Retina (tissue), 1 donor: ENCODE data around the gene NMRAL1.
A peak's percentile ranks its signal among the peaks of the same experiment; 100 is the strongest.

Experiments used
- DNase-seq: peaks from one replicate; pipeline ENCODE4 v3.0.0-alpha.2; 2016

NMRAL1 gene

DNA sequence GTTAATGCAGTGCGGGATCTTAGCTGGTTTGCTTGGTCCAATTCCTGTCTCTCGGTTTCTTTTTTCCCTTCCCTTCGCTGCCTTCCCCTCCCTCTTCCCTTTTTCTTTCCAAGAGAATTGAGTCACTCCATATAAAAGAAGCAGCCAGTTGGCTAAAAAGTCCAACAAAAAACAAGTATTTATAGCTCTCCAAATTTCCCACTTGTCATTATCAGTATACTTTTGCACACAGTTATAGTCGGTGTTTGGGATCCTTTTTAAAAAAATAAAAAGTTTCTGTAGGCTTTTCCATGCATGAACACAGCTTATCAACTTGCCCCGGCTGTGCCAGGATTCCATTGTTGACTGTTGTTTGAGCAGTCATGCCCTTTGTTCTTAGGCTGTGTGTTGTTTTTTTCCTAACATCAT is 26.6 kb upstream of the NMRAL1 start:
- no peak for DNase-seq

DNA sequence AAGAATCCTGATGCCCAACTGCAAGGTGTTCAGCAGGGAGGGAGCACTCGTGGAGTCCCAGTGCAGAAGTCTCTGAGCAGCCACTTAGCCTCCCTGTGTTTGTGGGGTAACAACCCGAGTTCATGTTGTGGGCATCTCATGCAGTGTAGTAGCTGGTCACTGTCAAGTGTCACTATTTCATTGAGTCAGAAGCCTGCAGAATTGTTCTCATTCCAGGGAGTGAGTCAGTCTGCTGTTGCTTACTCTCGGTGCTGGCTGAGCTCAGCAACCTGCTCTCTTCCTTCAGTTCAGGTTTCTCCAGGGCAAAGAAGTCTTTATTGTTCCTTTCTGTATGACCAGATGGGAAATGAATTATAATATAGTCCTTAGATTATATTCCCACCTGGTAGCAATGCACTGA is 25.8 kb upstream of the NMRAL1 start:
- DNase-seq, result no peak

DNA sequence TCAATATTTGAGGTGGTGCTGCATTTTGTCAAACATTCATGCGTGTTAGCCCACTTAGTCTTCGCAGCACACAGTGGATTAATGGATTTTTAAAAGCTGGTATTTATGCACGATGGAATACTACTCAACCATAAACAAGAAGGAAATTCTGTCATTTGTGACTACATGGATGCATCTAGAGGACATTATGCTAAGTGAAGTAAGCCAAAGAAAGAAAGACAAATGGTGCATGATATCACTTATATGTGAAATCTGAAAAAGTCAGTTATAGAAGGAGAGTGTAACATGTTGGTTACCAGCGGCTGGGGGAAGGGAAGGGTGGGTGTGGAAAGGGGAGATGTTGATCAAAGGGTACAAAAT is 24.8 kb upstream of the NMRAL1 start:
- DNase-seq, result no peak

DNA sequence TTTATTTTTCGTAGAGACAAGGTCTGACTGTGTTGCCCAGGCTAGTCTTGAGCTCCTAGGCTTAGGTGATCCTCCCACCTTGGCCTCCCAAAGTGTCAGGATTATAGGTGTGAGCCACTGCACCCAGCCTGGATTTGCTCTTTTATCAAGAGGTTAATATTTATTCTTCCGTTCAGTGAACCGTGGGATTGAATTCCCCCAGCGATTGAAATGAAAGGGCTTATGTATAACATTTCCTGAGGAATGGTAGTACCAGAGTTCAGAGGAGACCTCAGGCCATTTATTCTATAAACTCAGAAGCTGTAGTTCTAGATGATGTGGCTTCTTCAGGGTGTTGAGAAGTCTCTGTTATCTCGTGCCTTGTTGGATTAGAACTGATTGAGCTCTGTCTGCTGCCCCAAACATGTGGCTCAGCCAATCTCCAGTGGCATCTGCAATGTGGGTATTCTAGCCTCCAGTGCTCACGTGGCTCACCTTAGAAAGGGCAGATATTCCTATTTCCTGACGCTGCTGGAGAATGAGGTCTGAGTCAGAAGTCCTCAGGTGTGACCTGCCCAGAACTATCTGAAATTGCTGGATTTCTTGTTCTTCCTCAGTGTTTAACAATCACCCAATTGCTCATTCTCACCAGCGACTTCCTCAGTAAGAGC is 24.2 kb upstream of the NMRAL1 start:
- no peak for DNase-seq

DNA sequence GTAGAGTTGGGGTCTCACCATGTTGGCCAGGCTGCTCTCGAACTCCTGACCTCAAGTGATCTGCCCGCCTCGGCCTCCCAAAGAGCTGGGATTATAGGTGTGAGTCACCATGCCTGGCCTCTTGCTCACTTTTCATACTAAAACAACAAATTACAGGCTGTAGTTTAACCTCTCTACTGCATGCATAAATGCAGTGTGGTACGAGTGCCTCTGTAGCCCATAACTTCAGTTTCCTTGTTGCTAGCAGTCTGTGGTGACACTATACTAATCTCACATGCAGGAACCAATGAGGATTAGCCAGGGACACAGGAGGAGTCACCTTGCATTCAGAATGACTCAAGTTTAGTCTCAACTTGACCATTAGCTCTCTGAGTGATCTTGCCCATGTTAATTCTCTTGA is 21.9 kb upstream of the NMRAL1 start:
- no peak for DNase-seq

DNA sequence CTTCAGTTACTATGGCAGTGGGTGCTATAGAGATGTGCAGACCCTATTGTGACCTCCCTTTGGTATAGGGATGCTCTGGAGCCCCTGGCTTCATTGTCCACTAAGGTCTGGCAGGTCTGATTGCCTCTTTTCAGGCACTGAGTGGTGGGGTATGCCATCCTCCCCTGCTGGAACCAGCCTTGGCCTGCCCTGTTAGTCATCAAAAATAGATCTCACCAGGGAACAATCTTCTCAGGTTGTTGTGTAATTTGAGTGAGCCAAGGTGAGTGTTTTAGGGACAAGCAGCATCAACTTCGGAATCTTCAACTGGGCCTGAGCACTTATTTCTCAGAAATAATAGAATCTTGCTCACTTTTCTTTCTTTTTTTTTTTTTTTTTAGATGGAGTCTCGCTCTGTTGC is 21.3 kb upstream of the NMRAL1 start:
- DNase-seq, result no peak

DNA sequence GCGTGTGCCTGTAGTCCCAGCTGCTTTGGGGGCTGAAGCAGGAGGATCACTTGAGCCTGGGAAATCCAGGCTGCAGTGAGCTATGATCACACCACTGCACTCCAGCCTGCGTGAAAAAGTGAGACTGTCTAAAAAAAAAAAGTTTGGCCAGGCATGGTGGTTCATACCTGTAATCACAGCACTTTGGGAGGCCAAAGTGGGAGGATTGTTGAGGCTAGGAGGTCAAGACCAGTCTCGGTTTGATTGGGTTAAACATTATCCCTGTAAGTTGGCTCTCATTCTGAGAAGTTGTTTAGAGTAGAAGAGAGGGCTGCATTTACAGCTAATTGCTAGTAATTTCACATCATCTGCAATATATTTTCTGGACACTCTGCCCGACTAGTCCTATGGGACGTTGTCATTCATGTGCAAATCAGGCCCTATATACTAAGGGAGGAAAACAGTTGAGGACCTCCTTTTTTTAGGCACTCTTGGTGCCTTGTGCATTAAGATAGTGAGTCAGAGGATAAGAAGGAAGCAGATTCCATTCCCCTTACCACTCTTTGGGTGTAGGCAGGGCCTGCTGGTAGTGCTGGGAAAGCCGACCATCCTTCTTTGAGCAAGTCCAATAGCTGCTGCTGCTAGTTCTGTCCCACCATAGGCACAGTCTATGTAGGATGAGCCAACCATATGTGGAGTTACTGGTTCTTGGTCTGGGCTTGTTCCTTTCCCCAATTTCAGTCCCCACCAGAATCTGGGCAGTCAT is 20.5 kb upstream of the NMRAL1 start:
- no peak for DNase-seq

DNA sequence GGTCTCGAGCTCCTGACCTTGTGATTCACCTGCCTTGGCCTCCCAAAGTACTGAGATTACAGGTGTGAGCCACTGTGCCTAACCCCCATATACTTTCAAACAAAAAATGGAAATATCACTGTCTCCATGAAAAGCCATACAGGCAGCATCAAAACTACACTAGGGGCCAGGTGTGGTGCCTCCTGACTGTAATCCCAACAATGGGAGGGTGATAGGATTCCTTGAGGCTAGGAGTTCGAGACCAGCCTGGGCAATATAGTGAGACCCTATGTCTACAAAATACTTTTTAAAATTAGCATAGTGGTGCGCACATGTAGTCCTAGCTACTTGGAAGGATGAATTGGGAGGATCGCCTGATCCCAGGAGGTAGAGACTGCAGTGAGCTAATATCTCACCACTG is 17.5 kb upstream of the NMRAL1 start:
- no peak for DNase-seq

DNA sequence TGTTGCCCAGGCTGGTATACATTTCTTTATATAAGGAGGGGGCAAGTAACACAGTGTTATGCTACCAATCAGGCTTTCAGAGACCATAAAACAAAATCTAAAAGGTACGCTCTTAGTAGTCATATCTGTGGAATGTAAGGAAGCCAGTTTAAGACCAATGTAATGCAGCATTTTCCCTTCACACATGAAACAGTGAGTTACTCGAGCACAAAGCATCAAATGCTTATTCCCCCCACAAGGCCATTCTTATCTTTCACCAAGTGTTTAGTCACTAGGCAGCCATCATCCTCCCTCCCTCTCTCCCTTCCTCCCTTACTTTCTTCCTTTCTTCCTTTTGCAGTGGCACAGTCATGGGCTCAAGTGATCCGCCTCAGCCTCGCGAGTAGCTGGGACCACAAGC is 14.6 kb upstream of the NMRAL1 start:
- DNase-seq, result no peak

DNA sequence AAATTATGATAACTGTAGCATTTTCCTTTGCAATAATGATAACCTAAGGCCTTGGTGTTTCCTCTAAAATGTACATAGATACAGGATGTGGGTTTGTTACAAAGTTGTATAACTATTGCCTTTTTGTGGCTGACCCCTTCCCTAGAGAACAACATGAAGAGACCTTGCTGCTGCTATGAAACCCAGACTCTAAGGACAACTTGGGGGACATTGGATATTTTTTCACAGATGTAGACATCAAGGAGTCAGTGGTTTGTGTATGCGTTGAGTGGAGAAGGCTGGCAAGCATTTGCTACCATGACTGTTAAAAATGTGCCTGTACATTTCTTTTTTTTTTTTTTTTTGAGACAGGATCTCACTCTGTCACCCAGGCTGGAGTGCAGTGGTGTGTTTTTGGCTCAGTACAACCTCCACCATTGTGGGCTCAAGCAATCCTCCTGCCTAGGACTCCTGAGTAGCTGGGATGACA is 14.1 kb upstream of the NMRAL1 start:
- no peak for DNase-seq

DNA sequence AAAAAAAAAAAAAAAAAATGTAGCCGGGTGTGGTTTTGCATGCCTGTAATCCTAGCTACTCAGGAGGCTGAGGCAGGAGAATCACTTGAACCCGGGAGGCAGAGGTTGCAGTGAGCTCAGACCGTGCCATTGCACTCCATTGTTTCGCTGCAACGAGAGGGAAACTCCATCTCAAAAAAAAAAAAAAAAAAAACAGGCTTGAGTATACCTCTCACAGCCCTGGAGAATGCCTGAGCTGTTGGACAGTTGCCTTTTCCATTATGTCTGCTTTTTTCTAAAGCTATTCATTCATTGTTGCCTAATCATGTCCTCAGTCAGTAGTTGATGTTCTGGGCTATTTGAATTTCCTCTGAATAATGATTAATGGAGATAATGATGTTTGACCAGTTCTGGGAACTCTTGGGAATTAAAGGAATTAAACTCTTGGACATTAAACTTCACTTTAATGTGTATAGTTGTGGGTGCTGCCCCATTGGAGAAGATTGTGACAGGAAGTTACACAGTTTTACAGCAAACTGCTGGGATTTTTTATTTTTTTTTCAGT is 13.6 kb upstream of the NMRAL1 start:
- DNase-seq, result no peak

DNA sequence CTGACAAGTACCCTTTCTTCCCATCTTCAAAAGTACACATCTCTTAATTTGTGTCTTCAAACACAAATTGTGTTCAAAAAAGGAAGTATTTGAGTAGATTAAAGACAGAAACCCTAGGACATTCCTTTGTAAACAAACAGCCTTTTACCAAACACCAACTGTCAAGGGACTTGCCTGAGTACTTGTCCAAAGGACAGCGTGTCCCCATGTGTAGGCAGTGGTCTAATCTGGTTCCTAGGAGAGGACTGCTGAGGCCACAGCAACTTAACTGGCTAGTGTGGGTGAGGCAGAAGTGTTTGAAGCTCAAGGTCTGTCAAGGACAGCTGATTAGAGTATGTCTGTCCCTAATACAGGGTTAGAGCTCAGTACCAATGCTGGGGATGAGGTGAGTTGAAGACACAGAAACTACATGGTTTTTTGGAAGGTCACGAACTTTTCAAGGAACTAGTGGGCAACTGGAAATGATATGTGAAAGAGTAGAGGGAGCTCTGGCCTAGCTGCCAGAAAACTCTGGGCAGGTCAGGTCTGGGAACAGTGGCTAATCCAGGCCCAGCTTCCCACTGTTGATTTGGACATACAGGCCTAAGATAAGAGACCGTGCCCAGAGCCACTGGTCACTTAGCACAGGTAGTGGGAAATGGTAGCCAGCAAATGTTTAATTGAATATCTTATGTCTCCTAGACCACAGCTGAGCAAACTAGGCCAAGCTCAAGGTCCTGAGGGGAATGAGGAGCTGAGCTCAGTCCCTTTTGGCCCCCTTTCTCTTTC is 11.9 kb upstream of the NMRAL1 start:
- no peak for DNase-seq

DNA sequence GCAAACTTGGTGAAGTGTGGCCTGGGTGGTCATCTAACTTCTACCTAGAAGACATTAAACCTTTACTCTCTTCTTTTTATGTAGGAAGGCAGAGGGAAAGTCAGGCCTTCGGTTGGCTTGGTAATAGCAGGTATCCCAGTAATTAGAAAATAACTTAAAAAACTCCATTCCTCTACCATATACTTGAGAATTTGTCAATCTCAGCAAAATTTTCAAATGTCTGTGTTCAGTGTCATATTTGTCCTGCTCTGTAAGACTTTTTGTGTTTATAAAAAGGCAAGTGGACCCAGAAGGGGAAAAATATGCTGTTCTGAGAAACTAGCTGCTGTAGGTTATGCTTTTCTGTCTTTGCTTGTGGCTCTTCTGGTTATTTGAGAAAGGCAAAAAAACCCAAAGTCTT is 7.5 kb upstream of the NMRAL1 start:
- no peak for DNase-seq

DNA sequence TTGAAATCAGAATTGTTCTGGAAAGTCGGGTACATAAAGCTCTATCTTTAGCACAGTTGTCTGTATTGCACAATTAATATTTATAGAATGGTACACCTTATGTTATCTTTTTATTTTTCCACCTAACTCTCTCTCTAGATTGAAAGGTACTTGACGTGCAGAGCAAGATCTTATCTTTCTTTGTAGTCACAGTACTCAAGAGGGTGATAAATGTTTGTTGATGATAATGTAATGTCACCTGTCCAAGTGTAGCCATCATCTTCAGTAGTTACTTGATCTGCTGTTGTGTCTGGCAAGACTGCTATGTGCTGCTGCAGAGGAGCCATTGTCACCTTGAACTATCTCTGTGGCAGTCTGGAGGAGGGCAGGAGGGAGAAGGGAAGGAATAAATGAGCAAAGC is 7.1 kb upstream of the NMRAL1 start:
- DNase-seq, result no peak

DNA sequence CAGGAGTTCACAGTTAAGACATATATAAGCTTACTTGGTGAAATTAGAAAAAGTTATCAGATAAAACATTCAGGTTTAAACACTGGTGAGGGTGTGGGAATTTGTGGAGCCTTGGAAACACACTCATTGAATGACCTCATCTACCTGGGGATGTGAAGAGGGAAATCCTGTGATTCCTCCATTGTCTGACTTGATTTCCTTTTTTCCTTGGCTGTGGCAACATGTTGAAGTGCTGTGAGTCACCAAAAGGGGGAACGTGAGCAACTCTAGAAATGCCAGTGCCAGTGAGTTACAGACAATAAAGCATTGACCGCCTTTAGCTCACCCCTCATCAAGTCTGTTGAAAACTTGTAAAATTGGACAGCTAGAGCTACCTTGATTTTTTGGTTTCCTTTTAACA is 3.5 kb upstream of the NMRAL1 start:
- no peak for DNase-seq

DNA sequence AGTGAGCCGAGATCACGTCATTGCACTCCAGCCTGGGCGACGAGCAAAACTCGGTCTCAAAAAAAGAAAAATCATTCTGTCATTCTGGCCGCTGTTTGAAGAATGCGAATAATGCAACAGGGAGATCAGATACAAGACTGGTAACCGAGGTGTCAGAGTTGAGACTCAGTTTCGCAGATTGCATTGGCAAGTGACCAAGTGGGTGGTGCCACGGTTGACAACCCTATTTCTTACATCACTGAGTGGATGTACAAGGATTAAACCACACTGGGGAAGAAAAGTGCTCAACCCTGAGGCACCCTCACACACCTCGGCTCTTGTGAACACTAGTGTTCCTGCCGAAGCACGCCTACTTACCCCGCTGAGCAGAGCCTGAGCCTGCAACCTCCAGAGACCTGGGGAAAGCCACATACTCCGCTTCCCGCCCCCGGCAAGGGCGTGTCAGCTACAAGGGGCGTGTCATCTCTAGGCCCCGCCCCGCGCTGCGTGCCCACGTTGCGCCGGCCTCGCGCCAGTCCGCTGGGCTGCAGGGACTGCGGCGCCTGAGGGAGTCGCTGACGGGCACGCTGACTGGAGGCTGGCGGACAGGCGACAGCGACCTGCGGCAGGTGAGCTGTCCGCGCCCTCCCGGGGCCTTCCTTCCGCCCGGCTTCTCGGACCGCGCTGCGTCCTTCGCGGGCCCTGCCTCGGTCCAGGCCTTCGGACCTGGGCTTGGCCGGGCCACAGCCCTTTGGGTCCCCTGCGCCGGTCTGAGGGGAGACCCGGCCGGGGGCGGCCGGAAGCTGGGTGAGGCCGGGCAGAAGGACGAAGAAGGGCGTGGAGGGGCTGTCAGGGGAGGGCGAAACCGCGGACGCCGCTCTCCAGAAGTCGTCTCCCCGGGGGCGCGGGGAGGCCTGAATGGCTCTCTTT is 1.7 kb upstream of the NMRAL1 start, which contains the start of gene HMOX2:
TSS of gene HMOX2 (plus strand) at position 519 of the 909 bp plus-strand sequence. CDS start 29,127 bp downstream, outside the sequence.
- peak; percentile 95 for DNase-seq

DNA sequence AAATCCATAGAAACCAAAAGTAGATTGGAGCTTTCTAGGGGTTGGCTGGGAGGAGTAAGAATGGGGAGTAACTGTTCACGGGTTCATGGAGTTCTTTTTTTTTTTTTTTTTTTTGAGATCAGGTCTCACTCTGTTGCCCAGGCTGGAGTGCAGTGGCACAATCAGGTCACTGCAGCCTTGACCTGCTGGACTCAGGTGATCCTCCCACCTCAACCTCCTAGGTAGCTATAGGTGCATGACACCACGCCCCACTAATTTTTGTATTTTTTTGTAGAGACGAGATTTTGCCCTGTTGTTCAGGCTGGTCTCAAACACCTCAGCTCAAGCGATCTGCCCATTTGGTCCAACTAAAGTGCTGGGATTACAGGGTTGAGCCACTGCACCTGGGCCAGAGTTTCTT is 1.5 kb downstream of the NMRAL1 start:
- DNase-seq, result no peak

DNA sequence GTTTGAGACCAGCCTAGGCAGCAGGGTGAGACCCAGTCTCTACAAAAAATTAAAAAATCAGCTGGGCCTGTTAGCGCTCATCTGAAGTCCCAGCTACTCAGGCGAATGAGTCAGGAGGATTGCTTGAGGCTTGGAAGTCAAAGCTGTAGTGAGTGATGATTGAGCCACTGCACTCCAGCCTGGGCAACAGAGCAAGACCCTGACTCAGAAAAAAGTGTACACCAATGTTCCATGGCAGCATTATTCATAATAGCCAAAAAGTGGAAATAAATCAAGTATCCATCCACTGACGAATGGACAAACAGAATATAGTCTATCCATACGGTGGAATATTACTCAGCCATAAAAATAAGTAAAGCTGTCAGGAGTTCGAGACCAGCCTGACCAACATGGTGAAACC is 2.6 kb downstream of the NMRAL1 start:
- DNase-seq, result no peak

DNA sequence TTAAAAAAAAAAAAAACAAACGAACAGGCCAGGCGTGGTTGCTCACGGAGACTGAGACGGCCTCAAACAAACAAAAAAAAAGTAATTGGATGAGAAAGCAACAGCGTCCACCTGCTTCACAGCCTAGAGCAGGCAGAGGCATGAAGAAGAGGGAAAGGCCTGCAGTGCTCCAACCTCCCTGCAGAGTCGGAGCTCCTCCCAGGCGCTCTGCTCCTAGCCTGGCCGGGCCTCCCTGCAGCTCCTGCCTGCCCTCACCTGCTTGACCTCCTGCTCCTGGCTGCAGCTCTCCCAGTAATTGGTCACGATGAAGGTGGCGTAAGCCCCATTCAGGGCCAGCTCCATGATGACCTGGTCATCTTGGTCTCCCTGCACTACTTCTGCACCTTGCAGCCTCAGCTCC is 5.5 kb downstream of the NMRAL1 start:
- DNase-seq, result no peak

DNA sequence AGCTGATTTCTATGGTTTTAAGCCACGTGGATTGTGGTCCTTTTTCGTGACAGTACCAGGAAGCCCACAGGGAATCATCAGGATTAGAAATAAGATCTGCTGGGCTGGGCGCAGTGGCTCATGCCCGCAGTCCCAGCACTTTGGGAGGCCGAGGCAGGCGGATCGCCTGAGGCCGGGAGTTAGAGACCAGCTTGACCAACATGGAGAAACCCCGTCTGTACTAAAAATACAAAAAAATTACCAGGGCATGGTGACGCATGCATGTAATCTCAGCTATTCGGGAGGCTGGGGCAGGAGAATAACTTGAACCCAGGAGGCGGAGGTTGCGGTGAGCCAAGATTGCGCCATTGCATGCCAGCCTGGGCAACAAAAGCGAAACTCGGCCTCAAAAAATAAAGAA is 6.5 kb downstream of the NMRAL1 start:
- DNase-seq, result no peak

DNA sequence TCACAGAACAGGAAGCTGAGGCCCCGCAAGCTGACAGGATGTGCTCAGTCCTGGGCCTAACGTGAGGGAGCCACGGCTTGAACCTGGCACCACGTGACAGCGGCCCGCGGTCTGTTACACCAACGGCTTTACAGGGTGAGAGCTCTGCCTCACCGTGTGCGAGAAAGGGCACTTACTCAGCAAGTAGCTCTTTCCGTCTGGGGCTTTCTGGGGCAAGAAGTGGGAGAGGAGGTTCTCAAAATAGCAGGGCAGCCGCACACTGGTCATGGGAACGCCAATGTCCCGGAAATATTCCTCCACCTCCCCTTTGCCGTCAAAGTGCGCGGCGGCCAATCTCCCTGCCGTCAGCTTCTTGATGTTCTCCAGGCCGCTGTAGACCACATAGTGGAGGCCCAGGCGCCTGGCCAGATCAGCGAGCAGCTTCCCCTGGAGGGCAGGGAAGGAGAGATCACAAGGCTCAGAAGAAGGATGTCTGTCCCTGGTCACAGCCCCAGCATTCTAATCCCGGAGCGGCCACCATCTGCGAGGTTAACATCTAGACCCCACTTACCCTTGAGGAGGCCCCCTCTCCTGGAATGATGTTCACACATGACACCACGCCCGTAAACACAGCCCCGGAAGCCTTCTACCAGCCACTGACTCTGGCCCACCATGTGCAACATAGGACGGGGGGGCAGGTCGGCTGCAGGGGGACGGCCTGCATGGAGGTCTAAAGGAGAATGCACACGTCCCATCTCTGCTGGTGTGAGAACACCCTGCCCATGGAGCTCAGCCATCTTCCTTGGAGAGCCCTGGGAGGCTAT is 8.2 kb downstream of the NMRAL1 start:
- no peak for DNase-seq
